Activated CD8-positive, alpha-beta T cell treated with anti-CD3 and anti-CD28 coated beads for 36 hours (primary cell): ENCODE measurements around the gene MIPOL1. TPM values are rescaled to one million over a fixed set of nuclear protein-coding genes. Genes with fewer than 3 reads are reported as not detected.

Source experiments
- ATAC-seq: fragments of 200-7000 bp; cut with Tn5 transposase; one replicate; pipeline ENCODE4 v1.10.0; 2021; ENCODE audit warnings: mild to moderate bottlenecking, moderate library complexity
- CTCF ChIA-PET: fragments of 350-600 bp; sonication (Branson Sonifier 250); formaldehyde crosslinking; loops from one replicate; lab custom pipeline; 2021; ENCODE audit warnings: antibody characterized with exemption; lab: Charles Lee
- POLR2A ChIA-PET: fragments of 350-600 bp; sonication (Branson Sonifier 250); formaldehyde crosslinking; loops from one replicate; lab custom pipeline; 2021; ENCODE audit warnings: antibody characterized with exemption; lab: Charles Lee
- DNase-seq: peaks from one replicate; pipeline ENCODE4 v3.0.0-alpha.2; 2020
- H3K27ac Mint-ChIP-seq: one replicate; pipeline ENCODE4 v1.8.0; 2021; ENCODE audit warnings: mild to moderate bottlenecking, mixed read lengths
- H3K27me3 Mint-ChIP-seq: one replicate; pipeline ENCODE4 v1.8.0; 2021; ENCODE audit warnings: mixed read lengths
- H3K36me3 Mint-ChIP-seq: one replicate; pipeline ENCODE4 v1.8.0; 2021; ENCODE audit warnings: low read depth, mixed read lengths
- H3K4me1 Mint-ChIP-seq: one replicate; pipeline ENCODE4 v1.8.0; 2021; ENCODE audit warnings: low read depth, mixed read lengths
- H3K4me3 Mint-ChIP-seq: one replicate; pipeline ENCODE4 v1.8.0; 2021; ENCODE audit warnings: mild to moderate bottlenecking, moderate library complexity, mixed read lengths
- H3K9me3 Mint-ChIP-seq: one replicate; pipeline ENCODE4 v1.8.0; 2021; ENCODE audit warnings: mixed read lengths
- CTCF ChIP-seq: fragments of 200-600 bp; IDR thresholded peaks from one replicate; pipeline ENCODE4 v1.8.0; 2022; ENCODE audit warnings: antibody characterized with exemption, mild to moderate bottlenecking
- intact Hi-C: fragments of 100-400 bp; cut with micrococcal nuclease; formaldehyde crosslinking; loops from one replicate; pipeline ENCODE4 v1.10.0; 2022
- total RNA-seq, 2 experiments: library from RNA; stranded (reverse); gene quantifications; one replicate each; pipeline ENCODE4 v1.2.3, GENCODE V29; 2021

Gene MIPOL1
- total RNA-seq, 2 experiments from 2014 or later: not detected

GRCh38 chr14:37594971-37595808 lies 397.5 kb downstream of the MIPOL1 start, which contains the start of the genes FOXA1 and TTC6:
Gene FOXA1 (minus strand): TSS chr14:37595249. CDS start chr14:37594972, 277 bp downstream.
Gene TTC6 (plus strand): TSS chr14:37595629. CDS start chr14:37622065, 26,436 bp downstream.
- Mint-ChIP-seq H3K36me3 (peaks cover 16% of the 10 kb centered on the region), H3K27me3 (peaks cover 77% of the 10 kb centered on the region), H3K4me3 (peak within 1 kb of the TSS; percentile 64), H3K27ac (peak within 1 kb of the TSS; percentile 66), H3K9me3 (peaks cover 8% of the 10 kb centered on the region), H3K4me1 (peaks cover 16% of the 10 kb centered on the region)
- no peak for DNase-seq
- peak; percentile 3 for ATAC-seq
- ChIA-PET CTCF (no interaction called here), POLR2A (no interaction called here)
- TF ChIP-seq CTCF: no peak
- intact Hi-C loops: loop anchor here (10.0 kb wide), 1 partner anchor 940 kb away; no protein-coding TSS in a partner anchor

- peak; percentile 88 for DNase-seq
- POLR2A ChIA-PET: no interaction called here
- Mint-ChIP-seq H3K36me3 (peaks cover 16% of the 10 kb centered on the region), H3K4me1 (peaks cover 16% of the 10 kb centered on the region), H3K9me3 (peaks cover 7% of the 10 kb centered on the region), H3K27me3 (peaks cover 76% of the 10 kb centered on the region), H3K4me3 (peak overlapping the region; percentile 64), H3K27ac (peak overlapping the region; percentile 50)
- no peak for TF ChIP-seq CTCF
- CTCF ChIA-PET: no interaction called here
- intact Hi-C loops: loop anchor here (10.0 kb wide), 1 partner anchor 941 kb away; no protein-coding TSS in a partner anchor
- ATAC-seq: peak; percentile 89
These were observed 398.3 kb downstream of the MIPOL1 start for GRCh38 chr14:37595809-37596621.

GRCh38 chr14:37596790-37597472 lies 399.2 kb downstream of the MIPOL1 start:
- H3K27ac Mint-ChIP-seq: no peak overlapping the region

GRCh38 chr14:37597538-37597913 lies 399.8 kb downstream of the MIPOL1 start:
- intact Hi-C loops: loop anchor here (10.0 kb wide), 1 partner anchor 943 kb away; no protein-coding TSS in a partner anchor
- TF ChIP-seq CTCF: no peak

More at GRCh38 chr14:37596790-37597472, 399.2 kb downstream of the MIPOL1 start:
- ChIA-PET POLR2A (interaction anchor here (0.6 kb wide), 1 partner anchor 9 kb away, joined by 3 read pairs; no protein-coding TSS in a partner anchor), CTCF (no interaction called here)
- Mint-ChIP-seq H3K27me3 (peaks cover 80% of the 10 kb centered on the region), H3K36me3 (peaks cover 14% of the 10 kb centered on the region), H3K4me1 (peaks cover 16% of the 10 kb centered on the region), H3K9me3 (peaks cover 7% of the 10 kb centered on the region), H3K4me3 (no peak overlapping the region)
- DNase-seq (no peak), ATAC-seq (no peak)
- intact Hi-C loops: loop anchor here (10.0 kb wide), 1 partner anchor 942 kb away; no protein-coding TSS in a partner anchor
- no peak for TF ChIP-seq CTCF

More at GRCh38 chr14:37597538-37597913, 399.8 kb downstream of the MIPOL1 start:
- peaks cover 14% of the 10 kb centered on the region for H3K36me3 Mint-ChIP-seq
- H3K27me3 Mint-ChIP-seq: peaks cover 80% of the 10 kb centered on the region
- peaks cover 6% of the 10 kb centered on the region for H3K9me3 Mint-ChIP-seq
- DNase-seq (no peak), ATAC-seq (no peak)
- no peak overlapping the region for H3K4me3 Mint-ChIP-seq
- peaks cover 16% of the 10 kb centered on the region for H3K4me1 Mint-ChIP-seq
- POLR2A ChIA-PET: interaction anchor here (0.6 kb wide), 1 partner anchor 8 kb away, joined by 3 read pairs; no protein-coding TSS in a partner anchor
- CTCF ChIA-PET: no interaction called here
- no peak overlapping the region for H3K27ac Mint-ChIP-seq
